SK-N-SH treated with all-trans-retinoic acid at 6 μM for 48 hours (cell line): Measurements from ENCODE around the gene NUDT4B.
"Not testable (repeated sequence)": the region's sequence is repeated elsewhere in the genome, so short reads cannot be mapped to it uniquely, and the experiment has no call there.

Experiments used
- ARNTL ChIP-seq: fragments of 450-650 bp; formaldehyde crosslinking; IDR thresholded peaks from 2 replicates; pipeline ENCODE4 v1.5.0; 2020; ENCODE audit warnings: low read depth, mild to moderate bottlenecking, moderate library complexity, borderline replicate concordance
- PPARA ChIP-seq: fragments of 250-450 bp; sonication (Bioruptor Pico); IDR thresholded peaks from 2 replicates; pipeline ENCODE4 v1.5.0; 2020; ENCODE audit warnings: mild to moderate bottlenecking, borderline replicate concordance
- RARB ChIP-seq: fragments of 250-450 bp; sonication (Bioruptor Pico); IDR thresholded peaks from 2 replicates; pipeline ENCODE4 v1.8.0; 2021; ENCODE audit warnings: mild to moderate bottlenecking, moderate library complexity
- ZFP3 ChIP-seq: fragments of 250-450 bp; sonication (Bioruptor Pico); IDR thresholded peaks from 2 replicates; pipeline ENCODE4 v1.5.0; 2020; ENCODE audit warnings: mild to moderate bottlenecking, moderate library complexity
- ZFP30 ChIP-seq: fragments of 450-650 bp; formaldehyde crosslinking; IDR thresholded peaks from 2 replicates; pipeline ENCODE4 v1.5.0; 2022; ENCODE audit warnings: mild to moderate bottlenecking, moderate library complexity
- TF ChIP-seq, protein P1 (sequence below): fragments of 250-450 bp; sonication (Bioruptor Pico); IDR thresholded peaks from 2 replicates; pipeline ENCODE4 v1.8.0; 2021; ENCODE audit warnings: low read depth, mild to moderate bottlenecking, moderate library complexity, borderline replicate concordance
- TF ChIP-seq, protein P2 (sequence below): fragments of 250-450 bp; sonication (Bioruptor Pico); IDR thresholded peaks from 2 replicates; pipeline ENCODE4 v1.5.0; 2020; ENCODE audit warnings: mild to moderate bottlenecking, moderate library complexity

DNA sequence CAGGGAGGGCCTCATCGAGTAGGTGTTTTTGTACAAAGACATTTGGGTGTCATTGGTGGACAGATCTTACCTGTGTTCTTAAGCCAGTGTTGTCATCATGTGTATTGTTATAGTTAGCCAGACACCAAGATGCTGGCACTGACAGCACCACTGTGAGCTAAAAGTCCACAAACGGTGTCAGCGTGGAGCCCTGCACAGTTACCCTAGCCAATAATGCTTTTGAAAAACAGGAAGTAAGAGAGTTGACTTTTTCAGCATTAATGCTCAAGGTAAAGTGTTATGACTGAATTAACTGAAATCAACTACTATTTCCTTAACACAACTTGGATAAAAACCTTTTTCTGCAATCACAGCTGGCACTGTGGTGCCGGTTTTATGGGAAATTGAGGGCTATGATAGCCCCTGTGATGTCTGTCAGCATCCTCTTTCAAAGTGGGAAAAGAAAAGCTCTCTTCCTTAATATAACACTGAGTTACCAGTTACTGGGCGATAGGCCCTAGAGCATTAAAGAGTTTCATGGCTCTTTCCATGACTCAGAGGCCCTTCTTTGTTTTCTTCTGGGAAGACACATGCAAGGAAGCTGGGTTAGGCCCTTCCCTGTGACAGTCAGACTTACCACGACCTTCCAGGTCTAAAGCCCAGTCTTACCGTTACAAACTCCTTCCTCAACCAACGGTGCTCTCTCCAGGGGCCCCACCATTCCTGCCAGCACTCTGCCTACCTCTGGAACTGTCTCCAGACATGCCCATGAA is 37.6 kb upstream of the NUDT4B start:
- not testable (repeated sequence) for TF ChIP-seq RARB (CRISPR knock-in tag); ZFP30 (CRISPR knock-in tag); PPARA; ZFP3 (CRISPR knock-in tag); ARNTL
- TF ChIP-seq, protein P1, sequence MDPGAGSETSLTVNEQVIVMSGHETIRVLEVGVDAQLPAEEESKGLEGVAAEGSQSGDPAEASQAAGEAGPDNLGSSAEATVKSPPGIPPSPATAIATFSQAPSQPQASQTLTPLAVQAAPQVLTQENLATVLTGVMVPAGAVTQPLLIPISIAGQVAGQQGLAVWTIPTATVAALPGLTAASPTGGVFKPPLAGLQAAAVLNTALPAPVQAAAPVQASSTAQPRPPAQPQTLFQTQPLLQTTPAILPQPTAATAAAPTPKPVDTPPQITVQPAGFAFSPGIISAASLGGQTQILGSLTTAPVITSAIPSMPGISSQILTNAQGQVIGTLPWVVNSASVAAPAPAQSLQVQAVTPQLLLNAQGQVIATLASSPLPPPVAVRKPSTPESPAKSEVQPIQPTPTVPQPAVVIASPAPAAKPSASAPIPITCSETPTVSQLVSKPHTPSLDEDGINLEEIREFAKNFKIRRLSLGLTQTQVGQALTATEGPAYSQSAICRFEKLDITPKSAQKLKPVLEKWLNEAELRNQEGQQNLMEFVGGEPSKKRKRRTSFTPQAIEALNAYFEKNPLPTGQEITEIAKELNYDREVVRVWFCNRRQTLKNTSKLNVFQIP (CRISPR knock-in tag), result not testable (repeated sequence)
- TF ChIP-seq, protein P2, sequence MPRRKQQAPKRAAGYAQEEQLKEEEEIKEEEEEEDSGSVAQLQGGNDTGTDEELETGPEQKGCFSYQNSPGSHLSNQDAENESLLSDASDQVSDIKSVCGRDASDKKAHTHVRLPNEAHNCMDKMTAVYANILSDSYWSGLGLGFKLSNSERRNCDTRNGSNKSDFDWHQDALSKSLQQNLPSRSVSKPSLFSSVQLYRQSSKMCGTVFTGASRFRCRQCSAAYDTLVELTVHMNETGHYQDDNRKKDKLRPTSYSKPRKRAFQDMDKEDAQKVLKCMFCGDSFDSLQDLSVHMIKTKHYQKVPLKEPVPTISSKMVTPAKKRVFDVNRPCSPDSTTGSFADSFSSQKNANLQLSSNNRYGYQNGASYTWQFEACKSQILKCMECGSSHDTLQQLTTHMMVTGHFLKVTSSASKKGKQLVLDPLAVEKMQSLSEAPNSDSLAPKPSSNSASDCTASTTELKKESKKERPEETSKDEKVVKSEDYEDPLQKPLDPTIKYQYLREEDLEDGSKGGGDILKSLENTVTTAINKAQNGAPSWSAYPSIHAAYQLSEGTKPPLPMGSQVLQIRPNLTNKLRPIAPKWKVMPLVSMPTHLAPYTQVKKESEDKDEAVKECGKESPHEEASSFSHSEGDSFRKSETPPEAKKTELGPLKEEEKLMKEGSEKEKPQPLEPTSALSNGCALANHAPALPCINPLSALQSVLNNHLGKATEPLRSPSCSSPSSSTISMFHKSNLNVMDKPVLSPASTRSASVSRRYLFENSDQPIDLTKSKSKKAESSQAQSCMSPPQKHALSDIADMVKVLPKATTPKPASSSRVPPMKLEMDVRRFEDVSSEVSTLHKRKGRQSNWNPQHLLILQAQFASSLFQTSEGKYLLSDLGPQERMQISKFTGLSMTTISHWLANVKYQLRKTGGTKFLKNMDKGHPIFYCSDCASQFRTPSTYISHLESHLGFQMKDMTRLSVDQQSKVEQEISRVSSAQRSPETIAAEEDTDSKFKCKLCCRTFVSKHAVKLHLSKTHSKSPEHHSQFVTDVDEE (CRISPR knock-in tag), result not testable (repeated sequence)
